Gastroesophageal sphincter (tissue), 4 donors: ENCODE results near the gene HOXA4. TPM values are rescaled to one million over a fixed set of nuclear protein-coding genes. Genes with fewer than 3 reads are reported as not detected.

Experiments used
- ATAC-seq: fragments of 150-250 bp; one replicate; pipeline ENCODE4 v1.9.1; 2016; ENCODE audit warnings: mild to moderate bottlenecking, moderate library complexity
- H3K27ac ChIP-seq, 4 donors: fragments of 200-600 bp; sonication (generic) in 3 of 4; 1 replicate in 3 of 4; 2 replicates in 1 of 4; pipeline ENCODE4 v1.5.1; 2016 to 2019
- H3K27me3 ChIP-seq: fragments of 200-600 bp; sonication (generic); one replicate; pipeline ENCODE4 v1.5.1; 2019
- H3K36me3 ChIP-seq, 2 donors: fragments of 200-600 bp; sonication (generic); one replicate each; pipeline ENCODE4 v1.5.1; 2019; ENCODE audit warnings: control low read depth in 1 of 2
- H3K4me1 ChIP-seq, 3 donors: fragments of 200-600 bp; sonication (generic); 1 replicate in 2 of 3; 2 replicates in 1 of 3; pipeline ENCODE4 v1.5.1; 2016 to 2019; ENCODE audit warnings: control low read depth in 2 of 3
- H3K4me3 ChIP-seq, 2 donors: fragments of 200-600 bp; sonication (generic); one replicate each; pipeline ENCODE4 v1.5.1; 2019; ENCODE audit warnings: mild to moderate bottlenecking in 1 of 2, moderate library complexity in 1 of 2
- H3K9me3 ChIP-seq, 3 donors: fragments of 200-600 bp; sonication (generic); one replicate each; pipeline ENCODE4 v1.5.1; 2017 to 2019; ENCODE audit warnings: control low read depth in 2 of 3
- CTCF ChIP-seq, 4 experiments: fragments of 200-600 bp in 2 of 4; fragments of 450-650 bp in 2 of 4; sonication (generic) in 1 of 4; IDR thresholded peaks; one replicate each; pipeline ENCODE4 v1.5.1; 2017 to 2019; ENCODE audit warnings: antibody characterized with exemption in 4 of 4, mild to moderate bottlenecking in 2 of 4, moderate library complexity in 2 of 4
- EP300 ChIP-seq: sonication (generic); formaldehyde crosslinking; IDR thresholded peaks from one replicate; pipeline ENCODE4 v1.6.1; 2017; ENCODE audit warnings: antibody characterized with exemption, mild to moderate bottlenecking
- POLR2A ChIP-seq, 2 donors: fragments of 450-650 bp; IDR thresholded peaks; one replicate each; pipeline ENCODE4 v1.6.1; 2017; ENCODE audit warnings: antibody characterized with exemption in 2 of 2, mild to moderate bottlenecking in 2 of 2, moderate library complexity in 1 of 2
- POLR2AphosphoS5 ChIP-seq: sonication (generic); formaldehyde crosslinking; IDR thresholded peaks from one replicate; pipeline ENCODE4 v1.6.1; 2017; ENCODE audit warnings: antibody characterized with exemption
- WGBS, 2 donors: methylation state at CpG; one replicate each; pipeline ENCODE4 v1.1.5; 2018; ENCODE audit warnings: low coverage in 1 of 2; 5-methylcytosine and 5-hydroxymethylcytosine counted together
- total RNA-seq, 4 donors: library from RNA; depleted of rRNA; stranded (reverse); fragments of >200 nt; gene quantifications; one replicate each; pipeline ENCODE4 v1.1.0, GENCODE V29; 2016

The HOXA4 gene
- total RNA-seq, 4 donors from 2014 or later: 8.6 to 20.2 (median 15.3) TPM

DNA sequence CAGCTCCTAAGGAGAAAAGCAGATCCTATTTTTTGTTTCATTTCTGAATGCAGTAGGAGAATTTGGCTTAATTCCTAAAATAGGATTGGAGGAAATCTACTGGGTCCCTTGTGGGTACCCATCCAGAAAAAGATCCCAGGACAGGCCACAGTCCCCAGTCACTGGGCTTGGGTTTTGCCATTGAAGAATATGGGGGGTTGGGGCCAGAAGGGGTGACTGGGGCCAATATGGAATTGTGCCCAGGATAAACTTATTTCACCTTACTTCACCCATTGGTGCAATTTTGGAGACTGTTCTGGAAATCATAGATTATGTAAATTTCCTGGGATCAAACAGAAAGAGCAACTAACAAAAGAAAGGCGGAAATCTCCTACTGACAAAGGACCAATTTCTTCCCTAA is 7.9 kb upstream of the HOXA4 start:
- H3K36me3 ChIP-seq: no peaks in the 10 kb centered on the region
- 40 to 64% methylated on average over 1 of the region's 1 CpG for WGBS, 2 donors
- H3K4me1 ChIP-seq: peaks cover 12 to 76% (median 12%) of the 10 kb centered on the region in 3 donors
- H3K4me3 ChIP-seq: peak overlapping the region; percentile 31 to 94
- H3K27me3 ChIP-seq: no peaks in the 10 kb centered on the region
- no peaks in the 10 kb centered on the region for H3K9me3 ChIP-seq
- H3K27ac ChIP-seq: peak overlapping the region; percentile 90 to 100 (median 98)
- no peak for TF ChIP-seq POLR2AphosphoS5
- no peak for TF ChIP-seq EP300
- TF ChIP-seq CTCF (IDR thresholded peaks at IDR 0.05): no peak
- no peak for TF ChIP-seq POLR2A (IDR thresholded peaks at IDR 0.05)
- no peak for ATAC-seq

DNA sequence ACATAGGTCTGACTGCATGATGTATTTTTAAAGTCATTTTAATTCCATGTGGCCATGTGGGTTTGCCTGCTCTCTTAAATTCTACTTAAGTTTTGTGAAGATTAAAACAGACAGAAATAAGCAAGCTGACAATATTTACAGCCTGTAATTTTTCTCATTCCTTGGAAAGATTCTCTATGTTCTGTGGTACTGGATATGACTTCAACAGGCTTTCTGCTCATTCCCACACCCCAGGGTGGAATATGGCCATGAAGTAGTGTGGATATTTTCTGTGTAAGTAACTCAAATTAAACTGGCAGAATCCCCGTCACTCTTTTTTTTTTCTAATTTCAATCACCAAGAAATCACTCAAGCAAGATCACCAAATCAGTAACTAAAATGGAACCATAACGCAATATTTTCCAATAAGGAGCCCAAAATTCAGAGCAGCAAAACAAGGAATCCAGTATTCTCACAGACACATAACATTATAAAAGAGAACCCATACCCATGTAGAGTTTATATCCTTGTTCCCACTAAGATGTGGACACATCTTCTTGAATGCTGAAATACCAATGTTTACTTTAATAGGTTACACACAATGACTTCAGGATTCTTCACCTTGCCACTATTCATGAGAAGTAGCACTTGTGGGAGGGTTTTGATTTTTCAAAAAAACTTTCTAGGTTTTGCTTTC is 7.2 kb upstream of the HOXA4 start:
- Histone ChIP-seq H3K27ac (peak overlapping the region; percentile 90 to 100 (median 98)), H3K4me3 (no peak overlapping the region), H3K9me3 (no peaks in the 10 kb centered on the region), H3K36me3 (no peaks in the 10 kb centered on the region), H3K27me3 (no peaks in the 10 kb centered on the region), H3K4me1 (peaks cover 12 to 83% (median 12%) of the 10 kb centered on the region in 3 donors)
- ATAC-seq: no peak
- 47 to 63% methylated on average over 2 of the region's 2 CpGs for WGBS, 2 donors
- TF ChIP-seq POLR2A (IDR thresholded peaks at IDR 0.05) (no peak), EP300 (no peak), CTCF (IDR thresholded peaks at IDR 0.05) (no peak), POLR2AphosphoS5 (peak; percentile 45)

DNA sequence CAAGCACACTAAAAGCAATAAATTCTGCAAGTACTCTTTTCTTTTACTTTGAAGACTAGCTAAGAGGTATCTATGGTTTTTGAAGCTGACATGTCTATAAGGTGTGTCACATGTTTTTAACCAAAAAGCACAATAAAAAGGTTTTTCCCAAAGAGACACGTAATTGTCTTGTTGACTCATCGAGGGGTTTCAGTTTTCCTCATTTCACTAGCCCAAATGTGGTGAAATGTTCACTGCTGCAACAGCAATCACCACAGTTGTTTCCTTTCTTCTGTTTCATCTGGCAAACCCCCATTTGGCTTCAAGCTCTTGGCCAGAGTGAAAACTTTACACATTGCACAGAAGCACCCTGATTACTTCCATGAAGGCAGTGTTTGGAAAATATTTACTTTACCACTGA is 3.8 kb upstream of the HOXA4 start:
- ATAC-seq: peak; percentile 16
- Histone ChIP-seq H3K9me3 (no peaks in the 10 kb centered on the region), H3K27ac (peak overlapping the region; percentile 58 to 99 (median 86)), H3K27me3 (no peaks in the 10 kb centered on the region), H3K4me1 (peaks cover 15 to 88% (median 16%) of the 10 kb centered on the region in 3 donors), H3K4me3 (no peak overlapping the region), H3K36me3 (no peaks in the 10 kb centered on the region)
- 0 to 7% methylated on average over 2 of the region's 2 CpGs for WGBS, 2 donors
- TF ChIP-seq POLR2AphosphoS5: peak; percentile 54
- TF ChIP-seq EP300: no peak

GRCh38 chr7:27133409-27134231 is 3.1 kb upstream of the HOXA4 start:
- TF ChIP-seq POLR2AphosphoS5: no peak
- TF ChIP-seq POLR2A (IDR thresholded peaks at IDR 0.05): no peak
- TF ChIP-seq EP300: no peak
- TF ChIP-seq CTCF (IDR thresholded peaks at IDR 0.05): no peak
- peaks cover 17 to 88% (median 19%) of the 10 kb centered on the region in 3 donors for H3K4me1 ChIP-seq
- no peak for ATAC-seq
- 46% methylated on average over 18 of the region's 18 CpGs for WGBS, 2 donors
- H3K9me3 ChIP-seq: no peaks in the 10 kb centered on the region
- no peaks in the 10 kb centered on the region for H3K36me3 ChIP-seq
- H3K4me3 ChIP-seq: no peak overlapping the region
- H3K27me3 ChIP-seq: no peaks in the 10 kb centered on the region
- peak overlapping the region; percentile 58 to 99 (median 86) for H3K27ac ChIP-seq

GRCh38 chr7:27132978-27133377 is 2.4 kb upstream of the HOXA4 start:
- Histone ChIP-seq H3K9me3 (no peaks in the 10 kb centered on the region), H3K27me3 (no peaks in the 10 kb centered on the region), H3K27ac (peak overlapping the region; percentile 31 to 99 (median 86)), H3K36me3 (no peaks in the 10 kb centered on the region), H3K4me1 (peaks cover 19 to 88% (median 23%) of the 10 kb centered on the region in 3 donors), H3K4me3 (no peak overlapping the region)
- ATAC-seq: no peak
- WGBS, 2 donors: 35 to 65% methylated on average over 5 to 6 of the region's 6 CpGs
- TF ChIP-seq POLR2A (IDR thresholded peaks at IDR 0.05) (no peak), POLR2AphosphoS5 (no peak), CTCF (IDR thresholded peaks at IDR 0.05) (no peak), EP300 (no peak)
